GM19035 (cell line): ENCODE data around the gene SLC44A5.
A peak's percentile ranks its signal among the peaks of the same experiment; 100 is the strongest.
"Not testable (repeated sequence)": the region's sequence is repeated elsewhere in the genome, so short reads cannot be mapped to it uniquely, and the experiment has no call there.

Experiments
- ATAC-seq: cut with Tn5 transposase; IDR thresholded peaks from one replicate; pipeline ENCODE4 v1.9.1; 2021; ENCODE audit not compliant: unreplicated experiment

SLC44A5 gene

DNA sequence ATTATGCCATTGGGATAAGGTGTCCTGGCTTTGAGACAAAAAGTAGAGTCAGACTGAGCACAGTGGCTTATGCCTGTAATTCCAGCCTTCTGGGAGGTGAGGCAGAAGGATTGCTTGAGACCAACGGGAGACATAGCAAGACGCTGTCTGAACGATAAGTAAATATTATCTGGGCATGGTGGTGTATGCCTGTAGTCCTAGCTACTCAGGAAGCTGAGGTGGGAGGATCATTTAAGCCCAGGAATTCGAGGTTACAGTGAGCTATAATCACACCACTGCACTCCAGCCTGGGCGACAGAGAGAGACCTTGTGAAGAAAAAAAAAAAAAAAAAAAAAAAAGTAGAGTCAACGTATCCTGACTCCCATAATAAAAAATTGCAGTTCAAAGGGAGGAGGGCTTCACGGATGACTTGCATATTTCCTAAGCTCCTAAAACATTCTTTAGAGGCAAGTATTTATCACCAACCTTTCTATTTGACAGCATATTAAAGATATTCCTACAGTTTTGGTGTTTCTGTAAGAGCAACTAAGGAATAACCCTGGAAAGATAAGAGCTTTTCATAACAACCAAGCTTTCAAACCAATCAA lies 141.2 kb downstream of the SLC44A5 start:
- no peak for ATAC-seq

DNA sequence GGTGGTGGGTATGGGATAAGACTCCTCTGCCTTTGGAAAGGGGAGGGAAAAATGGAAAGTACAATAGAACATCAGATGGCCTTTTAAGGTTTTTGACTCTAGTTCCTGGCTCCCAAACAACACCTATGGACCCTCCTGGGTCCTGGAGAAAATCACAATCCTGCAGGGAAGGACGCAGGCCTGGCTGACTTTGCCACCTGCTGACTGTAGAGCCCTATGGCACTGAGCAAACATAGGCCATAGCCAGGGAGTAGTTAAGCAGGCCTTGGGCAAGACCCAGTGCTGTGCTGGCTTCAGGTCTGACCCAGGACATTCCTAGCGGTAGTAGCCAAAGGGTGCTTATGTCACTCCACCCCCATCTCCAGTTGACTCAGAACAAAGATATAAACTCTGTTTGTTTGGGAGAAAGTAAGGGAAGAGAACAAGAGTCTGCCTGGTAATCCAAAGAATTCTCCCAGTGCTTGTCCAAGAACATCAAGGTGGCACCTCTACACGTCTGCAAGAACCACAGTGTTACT lies 149.0 kb downstream of the SLC44A5 start:
- no peak for ATAC-seq

DNA sequence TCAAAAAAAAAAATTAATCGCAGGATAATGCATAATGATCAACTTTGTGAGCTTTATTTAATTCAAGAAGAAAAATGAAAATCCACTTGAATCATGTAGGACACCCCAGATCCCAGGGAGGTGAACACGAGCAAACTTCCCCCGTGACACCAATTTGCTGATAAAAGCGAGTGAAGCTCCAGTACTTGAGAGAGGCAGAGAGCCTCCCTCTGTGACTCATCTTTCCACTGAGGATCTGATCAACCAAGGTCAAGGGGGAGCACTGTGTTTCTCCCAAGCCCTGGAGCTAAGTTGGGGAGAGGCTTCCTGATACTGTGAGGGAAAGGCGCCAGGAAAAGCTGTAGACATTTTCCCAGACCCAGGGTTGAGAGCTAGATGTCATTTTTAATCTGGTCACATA lies 160.9 kb downstream of the SLC44A5 start:
- no peak for ATAC-seq

DNA sequence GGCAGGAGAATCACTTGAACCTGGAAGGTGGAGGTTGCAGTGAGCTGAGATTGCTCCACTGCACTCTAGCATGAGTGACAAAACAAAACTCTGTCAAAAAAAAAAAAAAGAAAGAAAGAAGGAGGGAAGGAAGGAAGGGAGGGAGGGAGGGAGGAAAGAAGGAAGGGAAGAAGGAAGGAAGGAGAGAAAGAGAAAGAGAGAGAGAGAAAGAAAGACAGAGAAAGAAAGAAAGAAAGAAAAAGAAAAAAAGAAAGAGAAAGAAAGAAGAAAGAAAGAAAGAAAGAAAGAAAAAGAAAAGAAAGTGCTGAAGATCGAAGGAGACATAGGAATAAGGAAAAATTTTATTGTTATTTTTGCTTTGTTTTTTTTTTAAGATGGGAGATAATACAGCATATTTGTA lies 166.7 kb downstream of the SLC44A5 start:
- ATAC-seq = no peak

DNA sequence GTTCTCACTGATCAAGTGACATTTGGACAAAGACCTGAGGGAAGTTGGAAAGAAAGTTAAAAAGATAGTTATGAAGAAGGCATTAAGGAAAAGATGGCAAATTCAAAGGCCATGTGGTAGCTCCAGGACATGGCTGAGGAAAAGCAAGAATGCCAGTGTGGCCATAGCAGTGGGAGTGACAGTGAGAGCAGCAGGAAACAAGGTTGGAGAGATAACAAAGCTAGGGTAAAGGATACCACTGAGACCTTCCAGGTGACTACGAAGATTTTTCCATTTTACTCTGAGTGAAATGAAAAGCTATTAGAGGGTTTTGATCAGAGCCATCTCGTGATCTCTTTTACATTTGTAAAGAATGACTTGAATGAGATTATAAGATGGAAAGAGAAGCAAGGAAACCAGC lies 170.6 kb downstream of the SLC44A5 start:
- no peak for ATAC-seq

DNA sequence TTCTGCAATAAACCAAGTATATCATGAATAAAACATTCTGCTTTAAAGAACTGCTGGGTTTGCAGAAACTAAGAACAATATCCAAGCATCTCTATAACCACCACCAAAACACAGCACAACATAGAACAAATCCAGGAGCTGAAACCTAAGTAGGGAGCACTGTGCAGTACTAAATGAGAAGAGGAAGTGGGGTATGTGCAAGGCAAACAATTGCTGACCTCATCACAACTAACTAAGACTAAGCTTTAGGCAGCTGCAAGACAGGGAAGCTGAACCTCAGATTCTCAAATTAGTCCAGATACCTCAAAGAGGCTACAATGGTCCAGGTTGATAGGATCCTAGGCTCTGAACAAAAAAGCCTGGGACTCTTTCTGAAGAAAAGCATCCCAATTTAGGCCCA lies 172.6 kb downstream of the SLC44A5 start:
- ATAC-seq = no peak

DNA sequence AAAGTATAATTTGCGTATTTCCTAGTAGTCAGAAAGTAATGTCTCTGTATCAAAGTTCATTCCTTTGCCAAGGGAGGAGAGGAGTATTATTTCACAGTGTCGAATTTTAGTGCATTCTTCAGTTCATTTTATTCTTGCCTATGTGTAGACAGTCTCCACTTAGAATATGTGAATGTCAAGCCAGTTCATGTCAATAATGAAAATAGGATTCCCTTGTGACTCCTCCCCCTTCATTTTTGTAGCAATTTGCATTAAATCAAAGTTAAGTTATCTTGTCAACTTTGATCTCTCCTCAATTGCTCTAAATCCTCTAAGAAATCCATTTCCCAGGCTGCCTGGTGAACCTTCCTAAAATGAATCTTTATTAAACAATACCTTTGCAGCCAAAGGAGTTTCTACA lies 179.1 kb downstream of the SLC44A5 start:
- ATAC-seq = no peak

DNA sequence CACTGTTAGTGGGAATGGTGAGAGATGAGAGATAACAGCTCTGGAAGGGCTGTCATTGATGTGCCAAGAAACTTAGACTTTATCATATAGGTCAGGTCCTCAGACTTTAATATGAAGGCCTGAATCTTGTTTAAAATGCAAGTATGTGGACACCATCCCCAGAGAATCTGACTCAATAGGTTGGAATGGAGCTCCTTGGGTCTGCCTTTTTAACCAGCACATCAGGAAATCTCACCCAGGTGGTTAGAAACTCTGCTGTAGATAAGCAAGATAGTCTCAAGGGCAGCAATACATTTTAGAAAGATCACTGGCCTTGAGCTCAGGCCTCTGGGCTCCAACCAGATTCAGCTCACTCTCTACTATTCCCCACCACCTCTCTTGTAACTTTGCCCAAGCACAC lies 180.4 kb downstream of the SLC44A5 start:
- no peak for ATAC-seq

DNA sequence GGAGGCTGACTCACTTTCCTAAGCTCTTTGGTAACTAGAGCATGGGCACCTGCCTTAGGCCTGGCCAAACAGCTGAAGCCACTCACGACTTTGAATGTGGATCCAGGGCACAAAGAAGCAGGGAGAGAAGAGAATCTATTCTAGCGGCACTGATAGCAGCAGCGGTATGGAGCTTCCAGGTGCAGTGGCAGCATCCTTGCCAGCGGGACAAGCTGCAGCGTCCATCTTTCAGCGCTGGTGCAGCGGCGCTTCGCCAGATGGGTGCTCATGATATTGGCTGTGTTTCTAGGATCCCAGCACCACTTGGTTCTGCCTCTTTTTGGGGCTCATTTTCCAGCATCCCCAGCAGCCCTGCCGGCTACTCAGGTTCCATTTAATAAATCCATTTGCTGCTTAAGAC lies 184.2 kb downstream of the SLC44A5 start:
- no peak for ATAC-seq

DNA sequence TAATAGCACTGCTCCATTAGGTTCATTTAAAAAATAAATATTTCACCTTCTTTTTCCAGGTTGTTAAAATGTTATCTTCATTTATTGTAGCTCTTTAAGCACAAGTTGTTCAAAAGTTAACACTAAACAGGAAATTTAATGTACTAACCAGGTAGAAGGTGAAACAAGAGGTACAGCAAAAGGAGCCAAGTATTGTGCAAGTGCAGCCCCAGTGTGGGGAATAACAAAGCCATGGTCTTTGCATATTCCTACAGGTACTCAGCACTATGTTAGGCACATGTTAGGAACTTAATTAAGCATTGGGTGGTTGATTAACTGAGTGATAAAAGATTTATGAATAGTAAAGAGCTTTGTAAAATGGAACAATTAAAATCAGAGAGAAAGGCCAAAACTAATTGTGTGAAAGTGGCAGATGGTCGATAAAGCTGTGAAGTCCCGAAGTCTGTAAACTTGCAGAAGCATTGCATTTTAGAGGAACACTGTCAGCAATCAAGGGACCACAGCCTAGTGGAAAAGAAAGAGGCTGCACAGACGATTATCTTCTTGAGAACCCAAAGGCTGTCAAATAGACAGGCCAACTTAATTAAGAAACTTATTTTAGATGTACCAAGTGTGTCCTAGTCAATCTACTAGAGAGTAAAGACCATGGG lies 185.8 kb downstream of the SLC44A5 start:
- ATAC-seq = no peak

DNA sequence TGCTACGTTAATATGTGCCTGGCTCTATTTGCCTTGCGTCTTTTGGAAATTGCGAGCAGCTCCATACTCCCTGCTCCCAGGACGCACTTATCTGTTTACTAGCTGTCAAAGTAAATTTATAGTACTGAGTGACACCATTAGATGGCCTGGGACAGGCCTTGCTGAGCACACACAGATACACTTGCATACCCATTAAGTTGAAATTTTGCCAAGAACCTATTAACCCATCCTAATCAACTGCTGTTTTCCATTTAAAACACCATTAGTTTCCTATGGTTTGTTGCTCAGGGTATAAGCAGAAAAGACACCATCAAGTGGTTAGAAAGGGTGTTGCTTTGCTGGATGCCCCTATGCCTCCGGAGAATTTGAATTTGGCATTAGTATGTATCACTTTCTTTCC lies 187.3 kb downstream of the SLC44A5 start:
- ATAC-seq = no peak

DNA sequence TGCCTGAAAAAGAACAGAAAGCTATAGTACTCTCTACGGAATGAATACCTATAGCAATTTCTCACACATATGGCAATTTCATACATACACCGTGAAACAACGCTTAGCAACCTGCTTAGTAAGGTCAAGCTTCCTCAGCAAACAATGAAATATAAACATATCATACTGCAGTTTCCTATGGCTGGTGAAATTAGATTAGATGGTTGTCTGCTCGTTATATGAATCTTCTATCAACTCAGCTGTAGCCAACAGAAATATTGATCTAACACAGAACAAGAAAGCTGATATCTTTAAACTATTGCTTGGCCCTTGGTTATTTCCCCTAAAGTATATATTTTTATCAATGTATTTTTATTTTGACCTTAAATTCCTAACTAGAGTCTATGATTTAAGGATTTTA lies 187.8 kb downstream of the SLC44A5 start:
- no peak for ATAC-seq

DNA sequence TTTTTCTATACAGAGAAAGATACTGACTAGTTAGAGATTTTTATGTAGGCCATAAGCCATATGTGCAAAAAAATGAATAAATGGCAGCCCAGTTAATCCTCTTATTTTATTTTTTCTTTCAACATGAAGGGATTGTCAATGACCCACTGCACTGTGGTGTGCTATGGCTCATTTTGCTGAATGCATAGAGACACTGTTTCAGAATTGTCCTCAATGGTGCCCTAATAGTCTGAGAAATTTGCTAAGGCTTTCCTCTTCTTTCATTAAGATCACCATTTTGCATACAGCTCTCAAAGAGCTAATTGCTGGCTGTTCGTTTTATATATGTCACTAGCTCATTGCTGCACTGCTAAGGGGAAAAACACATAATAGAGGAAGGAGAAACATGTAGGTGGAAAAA lies 189.5 kb downstream of the SLC44A5 start:
- ATAC-seq = no peak

DNA sequence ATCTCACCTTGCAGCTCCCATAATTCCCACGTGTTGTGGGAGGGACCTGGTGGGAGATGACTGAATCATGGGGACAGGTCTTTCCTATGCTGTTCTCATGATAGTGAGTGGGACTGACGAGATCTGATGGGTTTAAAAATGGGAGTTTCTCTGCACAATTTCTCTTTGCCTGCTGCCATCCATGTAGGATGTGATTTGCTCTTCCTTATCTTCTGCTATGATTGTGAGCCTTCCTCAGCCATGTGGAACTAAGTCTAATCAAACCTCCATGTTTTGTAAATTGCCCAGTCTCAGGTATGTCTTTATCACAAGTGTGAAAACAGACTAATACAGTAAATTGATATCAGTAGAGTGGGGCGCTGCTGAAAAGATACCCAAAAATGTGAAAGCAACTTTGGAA lies 195.7 kb downstream of the SLC44A5 start:
- no peak for ATAC-seq

DNA sequence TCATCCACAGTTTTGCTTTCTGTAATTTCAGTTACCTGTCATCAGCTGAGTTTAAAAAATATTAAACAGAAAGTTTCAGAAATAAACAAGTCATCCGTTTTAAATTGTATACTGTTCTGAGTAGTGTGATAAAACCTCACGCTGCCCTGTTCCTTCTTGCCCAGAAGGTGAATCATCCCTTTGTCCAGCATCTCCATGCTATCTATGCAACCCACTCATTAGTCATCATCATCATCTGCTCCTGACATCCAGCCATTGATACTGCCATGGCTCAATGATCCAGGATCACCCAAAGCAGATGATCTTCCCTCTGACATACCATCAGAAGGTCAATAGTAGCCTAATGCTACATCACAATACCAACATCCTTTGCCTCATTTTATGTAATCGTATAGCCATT lies 198.3 kb downstream of the SLC44A5 start:
- ATAC-seq = no peak

DNA sequence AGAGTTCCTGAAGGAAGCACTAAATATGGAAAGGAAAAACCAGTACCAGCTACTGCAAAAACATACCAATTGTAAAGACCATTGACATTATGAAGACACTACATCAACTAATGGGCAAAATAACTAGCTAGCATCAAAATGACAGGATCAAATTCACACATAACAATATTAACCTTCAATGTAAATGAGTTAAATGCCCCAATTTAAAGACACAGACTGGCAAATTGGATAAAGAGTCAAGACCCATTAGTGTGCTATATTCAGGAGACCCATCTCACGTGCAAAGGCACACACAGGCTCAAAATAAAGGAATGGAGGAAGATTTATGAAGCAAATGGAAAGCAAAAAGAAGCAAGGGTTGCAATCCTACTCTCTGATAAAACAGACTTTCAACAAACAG lies 206.2 kb downstream of the SLC44A5 start:
- ATAC-seq = not testable (repeated sequence)

DNA sequence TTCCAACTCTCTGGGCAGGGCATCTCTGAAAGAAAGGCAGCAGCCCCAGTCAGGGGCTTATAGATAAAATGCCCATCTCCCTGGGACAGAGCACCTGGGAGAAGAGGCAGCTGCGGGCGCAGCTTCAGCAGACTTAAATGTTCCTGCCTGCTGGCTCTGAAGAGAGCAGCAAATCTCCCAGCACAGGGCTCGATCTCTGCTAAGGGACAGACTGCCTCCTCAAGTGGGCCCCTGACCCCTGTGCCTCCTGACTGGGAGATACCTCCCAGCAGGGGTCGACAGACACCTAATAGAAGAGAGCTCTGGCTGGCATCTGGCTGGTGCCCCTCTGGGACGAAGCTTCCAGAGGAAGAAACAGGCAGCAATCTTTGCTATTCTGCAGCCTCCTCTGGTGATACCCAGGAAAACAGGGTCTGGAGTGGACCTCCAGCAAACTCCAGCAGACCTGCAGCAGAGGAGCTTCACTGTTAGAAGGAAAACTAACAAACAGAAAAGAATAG lies 207.7 kb downstream of the SLC44A5 start:
- ATAC-seq = not testable (repeated sequence)

DNA sequence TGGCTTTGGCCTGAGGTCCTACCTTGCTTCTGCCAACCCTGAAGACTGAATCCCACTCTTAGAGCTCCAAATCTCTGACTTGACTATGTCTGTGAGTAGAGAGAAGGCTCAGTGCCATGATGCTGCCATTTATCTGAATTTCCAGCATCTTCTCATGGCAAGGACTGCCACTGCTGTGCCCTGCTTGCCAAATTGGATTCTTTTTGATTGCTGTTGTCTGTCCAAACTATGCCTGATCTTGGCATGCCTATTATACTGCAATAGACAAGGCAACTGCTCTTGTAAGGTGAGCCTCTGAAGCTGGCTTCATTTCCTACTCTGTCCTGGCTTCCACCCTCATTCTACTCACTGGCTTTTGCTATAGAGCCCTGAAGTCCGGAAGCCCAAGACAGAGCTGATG lies 210.2 kb downstream of the SLC44A5 start:
- no peak for ATAC-seq

DNA sequence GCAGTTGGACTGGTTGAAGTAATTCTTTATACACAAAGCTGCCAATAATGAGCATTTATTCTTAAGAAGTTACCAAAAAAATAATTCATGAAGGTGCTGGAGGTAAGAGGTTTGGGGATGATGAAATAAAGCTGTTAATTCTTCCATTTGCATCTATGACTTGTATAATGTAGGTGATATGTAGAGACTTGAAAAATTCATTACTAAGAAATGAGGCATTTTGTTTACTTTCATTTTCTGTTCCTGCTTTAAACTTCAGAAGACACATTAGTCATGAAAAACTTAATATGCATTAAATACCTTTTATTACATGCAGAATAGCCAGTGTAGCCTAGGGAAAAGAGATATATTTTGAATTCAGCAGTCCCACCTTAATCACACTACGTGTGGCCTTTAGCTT lies 214.2 kb downstream of the SLC44A5 start:
- no peak for ATAC-seq

DNA sequence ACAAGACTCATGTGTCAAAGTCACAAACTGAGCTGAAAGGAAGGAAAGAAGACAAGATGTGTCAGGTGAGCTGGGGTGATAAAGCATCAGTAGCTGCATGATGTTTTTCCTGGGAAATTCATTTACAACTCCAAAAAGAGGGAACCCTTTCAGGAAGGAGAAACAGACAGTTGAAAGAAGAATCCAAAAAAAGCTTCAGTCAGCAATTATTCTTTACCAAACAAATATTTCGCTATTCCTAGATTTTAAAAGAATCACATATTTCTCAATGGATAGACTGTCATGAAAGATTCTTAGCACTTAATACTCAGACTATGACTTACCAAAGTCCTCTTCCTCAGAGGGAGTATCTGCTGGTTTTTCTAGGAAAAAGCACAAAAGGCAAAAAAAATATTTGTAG lies 214.7 kb downstream of the SLC44A5 start:
- ATAC-seq = no peak

DNA sequence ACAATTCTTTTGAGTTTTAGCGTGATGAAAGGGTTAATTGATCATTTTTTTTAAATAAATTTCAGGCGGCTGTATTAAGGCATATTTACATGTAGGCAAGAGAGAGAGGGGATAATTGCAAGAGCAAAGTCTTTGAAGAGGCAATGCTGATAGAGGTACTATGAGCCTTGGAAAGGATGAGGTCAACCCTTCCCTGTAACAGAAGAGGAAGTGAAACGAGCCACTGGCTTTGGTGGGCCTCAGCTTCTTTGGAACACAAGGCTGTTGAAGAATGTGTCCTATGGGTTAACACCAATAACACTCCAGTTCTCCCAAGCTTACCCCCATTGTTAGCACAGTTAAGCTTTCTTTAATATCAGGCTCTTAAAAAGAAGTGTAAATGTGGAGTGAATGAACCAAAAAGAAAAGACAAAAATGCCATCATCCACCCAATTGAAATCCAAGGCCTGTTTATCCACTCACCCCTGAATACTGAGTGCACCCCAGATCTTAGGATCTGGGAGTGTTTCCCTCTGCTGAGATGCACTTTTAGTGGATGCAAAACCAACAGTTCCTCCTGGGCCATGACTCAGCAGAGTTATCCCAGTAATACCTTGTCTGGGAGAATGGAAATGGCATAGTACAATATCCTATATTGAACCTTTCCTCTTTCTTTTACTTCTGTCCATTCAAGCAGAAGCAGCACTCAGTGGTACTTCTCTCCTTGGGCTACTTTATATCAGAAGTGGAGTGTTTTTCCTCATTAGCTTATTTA lies 216.4 kb downstream of the SLC44A5 start:
- no peak for ATAC-seq

DNA sequence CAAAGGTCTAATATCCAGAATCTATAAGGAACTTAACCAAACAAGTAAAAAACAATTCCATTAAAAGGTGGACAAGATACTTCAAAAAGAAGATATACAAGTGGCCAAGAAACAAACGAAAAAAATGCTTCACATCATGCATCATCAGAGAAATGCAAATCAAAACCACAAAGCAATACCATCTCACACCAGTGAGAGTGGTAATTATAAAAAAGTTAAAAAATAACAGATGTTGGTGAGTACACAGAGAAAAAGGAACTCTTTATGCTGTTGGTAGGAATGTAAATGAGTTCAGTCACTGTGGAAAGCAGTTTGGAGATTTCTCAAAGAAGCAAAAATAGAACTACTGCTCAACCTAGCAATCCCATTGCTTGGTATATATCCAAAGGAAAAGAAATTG lies 218.6 kb downstream of the SLC44A5 start:
- peak; percentile 69 for ATAC-seq
